Hepatocyte (in vitro differentiated cells): ENCODE results near the gene APBB2.

Source experiments
- CTCF ChIP-seq: fragments of 200-600 bp; sonication (generic); IDR thresholded peaks from 2 replicates; pipeline ENCODE4 v1.5.1; 2016; ENCODE audit warnings: antibody characterized with exemption, mild to moderate bottlenecking; ENCODE audit not compliant: poor library complexity
- EZH2phosphoT487 ChIP-seq: fragments of 200-600 bp; sonication (generic); IDR thresholded peaks from one replicate; pipeline ENCODE4 v1.6.1; 2018; ENCODE audit warnings: antibody characterized with exemption, mild to moderate bottlenecking, low read depth, moderate library complexity; ENCODE audit not compliant: unreplicated experiment, severe bottlenecking

DNA sequence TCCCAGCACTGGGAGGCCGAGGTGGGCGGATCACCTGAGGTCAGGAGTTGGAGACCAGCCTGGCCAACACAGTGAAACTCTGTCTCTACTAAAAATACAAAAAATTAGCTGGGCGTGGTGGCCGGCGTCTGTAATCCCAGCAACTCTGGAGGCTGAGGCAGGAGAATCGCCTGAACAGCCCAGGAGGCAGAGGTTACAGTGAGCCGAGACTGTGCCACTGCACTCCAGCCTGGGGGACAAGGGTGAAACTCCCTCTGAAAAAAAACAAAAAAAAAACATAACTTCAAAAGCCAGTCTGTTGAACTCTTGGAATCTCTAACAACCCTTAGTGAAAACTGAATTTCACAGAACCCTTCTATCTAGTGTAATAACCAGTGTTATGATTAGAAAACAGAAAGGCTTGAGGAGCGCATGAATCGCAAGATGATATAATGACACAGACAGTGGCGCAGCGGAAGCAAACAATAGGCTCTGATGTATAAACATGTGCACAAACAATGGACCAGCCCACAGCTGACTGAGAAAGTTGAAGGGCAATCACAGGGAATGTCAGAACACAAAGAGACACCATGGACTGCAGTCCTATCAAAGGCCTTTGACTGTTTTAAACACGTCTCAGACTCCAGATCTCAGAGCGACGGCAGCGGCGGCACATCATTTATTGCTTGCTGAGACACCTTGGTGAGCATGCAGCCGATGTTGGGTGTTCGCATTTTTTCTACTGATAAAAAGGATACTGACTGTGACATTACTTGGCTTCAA, 383.0 kb downstream of the APBB2 start:
- no peak for TF ChIP-seq CTCF
- TF ChIP-seq EZH2phosphoT487 = no peak
